ENCODE measurements around the gene EXPH5. TPM values are rescaled to one million over a fixed set of nuclear protein-coding genes. Genes with fewer than 3 reads are reported as not detected.

EXPH5 gene
- total RNA-seq, 1 experiment from 2014 or later, result 0.05 TPM

- Histone ChIP-seq H3K4me3 (no peak overlapping the region), H3K9me3 (replicated peaks) (no peaks in the 10 kb centered on the region), H3K27ac (no peak overlapping the region), H3K4me1 (replicated peaks) (no peaks in the 10 kb centered on the region), H3K27me3 (replicated peaks) (no peaks in the 10 kb centered on the region), H3K36me3 (no peaks in the 10 kb centered on the region)
- no peak for DNase-seq (ENCODE audit: low read depth in 1 of 2, low spot score in 2 of 2)
Observed at GRCh38 chr11:108508653-108509593, 84.6 kb downstream of the EXPH5 start.

- Histone ChIP-seq H3K27me3 (replicated peaks) (no peaks in the 10 kb centered on the region), H3K27ac (no peak overlapping the region), H3K4me3 (no peak overlapping the region), H3K9me3 (replicated peaks) (no peaks in the 10 kb centered on the region), H3K36me3 (no peaks in the 10 kb centered on the region), H3K4me1 (replicated peaks) (peaks cover 3% of the 10 kb centered on the region)
- DNase-seq (ENCODE audit: low read depth in 1 of 2, low spot score in 2 of 2), result no peak
Observed at GRCh38 chr11:108501396-108501795, 92.2 kb downstream of the EXPH5 start.

GRCh38 chr11:108500721-108501120 is 92.8 kb downstream of the EXPH5 start:
- Histone ChIP-seq H3K4me3 (no peak overlapping the region), H3K4me1 (replicated peaks) (peaks cover 3% of the 10 kb centered on the region), H3K27ac (no peak overlapping the region), H3K9me3 (replicated peaks) (no peaks in the 10 kb centered on the region), H3K36me3 (no peaks in the 10 kb centered on the region), H3K27me3 (replicated peaks) (no peaks in the 10 kb centered on the region)
- no peak for DNase-seq (ENCODE audit: low read depth in 1 of 2, low spot score in 2 of 2)

GRCh38 chr11:108500169-108500568 is 93.4 kb downstream of the EXPH5 start:
- no peak for DNase-seq (ENCODE audit: low read depth in 1 of 2, low spot score in 2 of 2)
- no peaks in the 10 kb centered on the region for H3K27me3 ChIP-seq (replicated peaks)
- no peak overlapping the region for H3K4me3 ChIP-seq
- H3K36me3 ChIP-seq, result no peaks in the 10 kb centered on the region
- peaks cover 3% of the 10 kb centered on the region for H3K4me1 ChIP-seq (replicated peaks)
- no peaks in the 10 kb centered on the region for H3K9me3 ChIP-seq (replicated peaks)
- no peak overlapping the region for H3K27ac ChIP-seq

- peak overlapping the region; percentile 96 for H3K27ac ChIP-seq
Observed at GRCh38 chr11:108498816-108499408, 94.7 kb downstream of the EXPH5 start.

GRCh38 chr11:108498046-108498815 is 95.3 kb downstream of the EXPH5 start, which contains the start of gene POGLUT3:
TSS of gene POGLUT3 (minus strand) at chr11:108498384. CDS start at chr11:108498366, 18 bp downstream.
- peak; percentile 50 to 55 for DNase-seq (ENCODE audit: low read depth in 1 of 2, low spot score in 2 of 2)
- peak within 1 kb of the TSS; percentile 96 for H3K27ac ChIP-seq
- no peaks in the 10 kb centered on the region for H3K27me3 ChIP-seq (replicated peaks)
- H3K4me3 ChIP-seq, result peak within 1 kb of the TSS; percentile 62
- H3K4me1 ChIP-seq (replicated peaks), result peaks cover 3% of the 10 kb centered on the region
- no peaks in the 10 kb centered on the region for H3K36me3 ChIP-seq
- H3K9me3 ChIP-seq (replicated peaks), result no peaks in the 10 kb centered on the region

More at GRCh38 chr11:108498816-108499408, 94.7 kb downstream of the EXPH5 start:
- DNase-seq (ENCODE audit: low read depth in 1 of 2, low spot score in 2 of 2), result no peak
- H3K9me3 ChIP-seq (replicated peaks), result no peaks in the 10 kb centered on the region
- no peaks in the 10 kb centered on the region for H3K27me3 ChIP-seq (replicated peaks)
- peak overlapping the region; percentile 62 for H3K4me3 ChIP-seq
- no peaks in the 10 kb centered on the region for H3K36me3 ChIP-seq
- peaks cover 3% of the 10 kb centered on the region for H3K4me1 ChIP-seq (replicated peaks)

- Histone ChIP-seq H3K27me3 (replicated peaks) (no peaks in the 10 kb centered on the region), H3K9me3 (replicated peaks) (no peaks in the 10 kb centered on the region), H3K36me3 (no peaks in the 10 kb centered on the region), H3K27ac (peak overlapping the region; percentile 96), H3K4me3 (peak overlapping the region; percentile 62), H3K4me1 (replicated peaks) (peaks cover 3% of the 10 kb centered on the region)
- peak; percentile 83 to 87 for DNase-seq (ENCODE audit: low read depth in 1 of 2, low spot score in 2 of 2)
Observed at GRCh38 chr11:108497317-108498045, 96.1 kb downstream of the EXPH5 start.

GRCh38 chr11:108496643-108497256 is 96.8 kb downstream of the EXPH5 start:
- DNase-seq (ENCODE audit: low read depth in 1 of 2, low spot score in 2 of 2), result no peak
- Histone ChIP-seq H3K27me3 (replicated peaks) (no peaks in the 10 kb centered on the region), H3K4me1 (replicated peaks) (peaks cover 3% of the 10 kb centered on the region), H3K4me3 (peak overlapping the region; percentile 62), H3K9me3 (replicated peaks) (no peaks in the 10 kb centered on the region), H3K36me3 (no peaks in the 10 kb centered on the region), H3K27ac (peak overlapping the region; percentile 96)

- DNase-seq (ENCODE audit: low read depth in 1 of 2, low spot score in 2 of 2), result no peak
- H3K4me1 ChIP-seq (replicated peaks), result peaks cover 3% of the 10 kb centered on the region
- no peaks in the 10 kb centered on the region for H3K36me3 ChIP-seq
- no peaks in the 10 kb centered on the region for H3K27me3 ChIP-seq (replicated peaks)
- H3K9me3 ChIP-seq (replicated peaks), result no peaks in the 10 kb centered on the region
- no peak overlapping the region for H3K4me3 ChIP-seq
- H3K27ac ChIP-seq, result no peak overlapping the region
Observed at GRCh38 chr11:108495326-108495725, 98.2 kb downstream of the EXPH5 start.

GRCh38 chr11:108494182-108494581 is 99.4 kb downstream of the EXPH5 start:
- Histone ChIP-seq H3K4me1 (replicated peaks) (peaks cover 3% of the 10 kb centered on the region), H3K27ac (no peak overlapping the region), H3K4me3 (no peak overlapping the region), H3K9me3 (replicated peaks) (no peaks in the 10 kb centered on the region), H3K27me3 (replicated peaks) (no peaks in the 10 kb centered on the region), H3K36me3 (no peaks in the 10 kb centered on the region)
- DNase-seq (ENCODE audit: low read depth in 1 of 2, low spot score in 2 of 2), result no peak

GRCh38 chr11:108491936-108492335 is 101.6 kb downstream of the EXPH5 start:
- Histone ChIP-seq H3K9me3 (replicated peaks) (no peaks in the 10 kb centered on the region), H3K4me3 (no peak overlapping the region), H3K27me3 (replicated peaks) (no peaks in the 10 kb centered on the region), H3K27ac (no peak overlapping the region), H3K36me3 (no peaks in the 10 kb centered on the region), H3K4me1 (replicated peaks) (no peaks in the 10 kb centered on the region; the same call in 1 of the 2 replicates)
- no peak for DNase-seq (ENCODE audit: low read depth in 1 of 2, low spot score in 2 of 2)

GRCh38 chr11:108486828-108487227 is 106.7 kb downstream of the EXPH5 start:
- H3K4me1 ChIP-seq (replicated peaks), result no peaks in the 10 kb centered on the region
- H3K4me3 ChIP-seq, result no peak overlapping the region
- H3K9me3 ChIP-seq (replicated peaks), result no peaks in the 10 kb centered on the region
- H3K36me3 ChIP-seq, result no peaks in the 10 kb centered on the region
- no peak for DNase-seq (ENCODE audit: low read depth in 1 of 2, low spot score in 2 of 2)
- H3K27ac ChIP-seq, result no peak overlapping the region
- no peaks in the 10 kb centered on the region for H3K27me3 ChIP-seq (replicated peaks)

GRCh38 chr11:108486331-108486730 is 107.2 kb downstream of the EXPH5 start:
- no peaks in the 10 kb centered on the region for H3K36me3 ChIP-seq
- no peak for DNase-seq (ENCODE audit: low read depth in 1 of 2, low spot score in 2 of 2)
- H3K4me3 ChIP-seq, result no peak overlapping the region
- H3K27me3 ChIP-seq (replicated peaks), result no peaks in the 10 kb centered on the region
- no peaks in the 10 kb centered on the region for H3K4me1 ChIP-seq (replicated peaks)
- H3K9me3 ChIP-seq (replicated peaks), result no peaks in the 10 kb centered on the region
- H3K27ac ChIP-seq, result no peak overlapping the region
